Germinal center (tissue), 1 donor: Measurements from ENCODE around the gene CNGA4.

Source experiments
- DNase-seq: peaks from one replicate; pipeline ENCODE4 v3.0.0; 2012; ENCODE audit warnings: mixed read lengths, low spot score

CNGA4 gene

GRCh38 chr11:6238902-6239301, at the start of gene CNGA4:
Gene CNGA4, plus strand, starts transcription at chr11:6239089. Its CDS starts 118 bp downstream, at chr11:6239207.
- DNase-seq: no peak

- DNase-seq: no peak
These were observed 47.1 kb upstream of the CNGA4 start for GRCh38 chr11:6191742-6192141.

- DNase-seq: no peak
These were observed 44.8 kb upstream of the CNGA4 start for GRCh38 chr11:6194065-6194581.

GRCh38 chr11:6196396-6196795, 42.5 kb upstream of the CNGA4 start:
- DNase-seq: no peak

- DNase-seq: no peak
These were observed 41.3 kb upstream of the CNGA4 start for GRCh38 chr11:6197466-6198200.

GRCh38 chr11:6199174-6199810, 39.6 kb upstream of the CNGA4 start, which contains the start of gene OR52W1:
Gene OR52W1, plus strand, starts transcription at chr11:6199224. Its CDS starts 0 bp downstream, at chr11:6199224.
- no peak for DNase-seq

- no peak for DNase-seq
These were observed 37.9 kb upstream of the CNGA4 start for GRCh38 chr11:6200975-6201374.

GRCh38 chr11:6201481-6201880, 37.4 kb upstream of the CNGA4 start:
- no peak for DNase-seq

GRCh38 chr11:6202041-6202440, 36.8 kb upstream of the CNGA4 start:
- no peak for DNase-seq

- DNase-seq: no peak
These were observed 35.6 kb upstream of the CNGA4 start for GRCh38 chr11:6203327-6203726.

GRCh38 chr11:6204706-6205105, 34.2 kb upstream of the CNGA4 start:
- DNase-seq: no peak

- DNase-seq: no peak
These were observed 33.5 kb upstream of the CNGA4 start, which contains the start of gene C11orf42 for GRCh38 chr11:6205366-6205765. Gene C11orf42, plus strand, starts transcription at chr11:6205557. Its CDS starts 59 bp downstream, at chr11:6205616.

GRCh38 chr11:6206456-6207180, 32.3 kb upstream of the CNGA4 start:
- no peak for DNase-seq

GRCh38 chr11:6209801-6210200, 29.1 kb upstream of the CNGA4 start:
- no peak for DNase-seq

- DNase-seq: no peak
These were observed 28.5 kb upstream of the CNGA4 start for GRCh38 chr11:6210274-6210955.

GRCh38 chr11:6214530-6214929, 24.4 kb upstream of the CNGA4 start:
- no peak for DNase-seq

GRCh38 chr11:6216501-6216900, 22.4 kb upstream of the CNGA4 start:
- no peak for DNase-seq

GRCh38 chr11:6217722-6218121, 21.2 kb upstream of the CNGA4 start:
- DNase-seq: no peak

- DNase-seq: no peak
These were observed 19.5 kb upstream of the CNGA4 start for GRCh38 chr11:6219359-6219758.

GRCh38 chr11:6223854-6224253, 15.0 kb upstream of the CNGA4 start:
- no peak for DNase-seq

- DNase-seq: no peak
These were observed 14.5 kb upstream of the CNGA4 start for GRCh38 chr11:6224421-6224820.

GRCh38 chr11:6225024-6225423, 13.9 kb upstream of the CNGA4 start:
- DNase-seq: no peak
